Body of pancreas (tissue), 4 donors: ENCODE results near the gene ZBTB21.

Experiments used
- CTCF ChIP-seq, 7 experiments: fragments of 450-650 bp in 4 of 7; fragments of 200-600 bp in 3 of 7; sonication (generic) in 3 of 7; IDR thresholded peaks; one replicate each; pipeline ENCODE4 v1.5.1; 2016 to 2019; ENCODE audit warnings: antibody characterized with exemption in 7 of 7
- POLR2A ChIP-seq, 3 donors: fragments of 450-650 bp; IDR thresholded peaks; one replicate each; pipeline ENCODE4 v1.6.1; 2016; ENCODE audit warnings: antibody characterized with exemption in 3 of 3, mild to moderate bottlenecking in 2 of 3

GRCh38 chr21:41987310-41987709 is 22.9 kb downstream of the ZBTB21 start:
- TF ChIP-seq CTCF (IDR thresholded peaks at IDR 0.05) (no peak), POLR2A (IDR thresholded peaks at IDR 0.05) (no peak)
